Testis (tissue), 3 donors: ENCODE measurements around the gene GPC2. TPM values are rescaled to one million over a fixed set of nuclear protein-coding genes. Genes with fewer than 3 reads are reported as not detected.

Experiments used
- DNase-seq: peaks from one replicate; pipeline ENCODE4 v3.0.0-alpha.2; 2019
- H3K27ac ChIP-seq, 2 donors: fragments of 200-600 bp; sonication (generic); one replicate each; pipeline ENCODE4 v1.5.1; 2019
- H3K27me3 ChIP-seq: fragments of 200-600 bp; sonication (generic); one replicate; pipeline ENCODE4 v1.5.1; 2019
- H3K36me3 ChIP-seq: fragments of 200-600 bp; sonication (generic); one replicate; pipeline ENCODE4 v1.5.1; 2017; ENCODE audit warnings: low read depth; ENCODE audit errors: missing control alignments
- H3K4me1 ChIP-seq: fragments of 200-600 bp; sonication (generic); one replicate; pipeline ENCODE4 v1.5.1; 2019
- H3K4me3 ChIP-seq, 2 donors: fragments of 200-600 bp; sonication (generic); one replicate each; pipeline ENCODE4 v1.5.1; 2017 to 2019
- H3K9me3 ChIP-seq: fragments of 200-600 bp; sonication (generic); one replicate; pipeline ENCODE4 v1.5.1; 2017
- POLR2A ChIP-seq: fragments of 450-650 bp; IDR thresholded peaks from one replicate; pipeline ENCODE4 v1.6.1; 2017; ENCODE audit warnings: antibody characterized with exemption, mild to moderate bottlenecking, moderate library complexity
- WGBS, 2 donors: methylation state at CpG; one replicate each; pipeline ENCODE4 v1.1.5; 2018; 5-methylcytosine and 5-hydroxymethylcytosine counted together
- intact Hi-C: fragments of 100-400 bp; cut with DNase I; formaldehyde crosslinking; loops from one replicate; pipeline ENCODE4 v1.15.1; 2023; ENCODE audit warnings: low total_unique reads
- polyA plus RNA-seq: library from polyadenylated mRNA; stranded (reverse); fragments of 350-450 nt; fragmentation: Illumina TruSeq; extraction: RNeasy Lipid Tissue Mini Kit (QIAGEN cat#74804); gene quantifications from one replicate; pipeline ENCODE4 v1.2.3, GENCODE V29; 2014; ENCODE audit warnings: low read depth, low replicate concordance; ENCODE audit not compliant: insufficient read depth
- total RNA-seq, 2 donors: library from RNA; depleted of rRNA; stranded (reverse); fragments of >200 nt; gene quantifications; one replicate each; pipeline ENCODE4 v1.2.3, GENCODE V29; 2016
- TF ChIP-seq, protein P1 (sequence below), 3 experiments: fragments of 450-650 bp in 2 of 3; fragments of 200-600 bp in 1 of 3; sonication (generic) in 1 of 3; IDR thresholded peaks; one replicate each; pipeline ENCODE4 v1.5.1; 2016 to 2019; ENCODE audit warnings: antibody characterized with exemption in 3 of 3, mild to moderate bottlenecking in 2 of 3, moderate library complexity in 1 of 3

GPC2 gene
- total and polyA plus RNA-seq, 3 donors from 2014 or later, result 12.7 to 20.7 (median 17.7) TPM

- TF ChIP-seq, protein P1, sequence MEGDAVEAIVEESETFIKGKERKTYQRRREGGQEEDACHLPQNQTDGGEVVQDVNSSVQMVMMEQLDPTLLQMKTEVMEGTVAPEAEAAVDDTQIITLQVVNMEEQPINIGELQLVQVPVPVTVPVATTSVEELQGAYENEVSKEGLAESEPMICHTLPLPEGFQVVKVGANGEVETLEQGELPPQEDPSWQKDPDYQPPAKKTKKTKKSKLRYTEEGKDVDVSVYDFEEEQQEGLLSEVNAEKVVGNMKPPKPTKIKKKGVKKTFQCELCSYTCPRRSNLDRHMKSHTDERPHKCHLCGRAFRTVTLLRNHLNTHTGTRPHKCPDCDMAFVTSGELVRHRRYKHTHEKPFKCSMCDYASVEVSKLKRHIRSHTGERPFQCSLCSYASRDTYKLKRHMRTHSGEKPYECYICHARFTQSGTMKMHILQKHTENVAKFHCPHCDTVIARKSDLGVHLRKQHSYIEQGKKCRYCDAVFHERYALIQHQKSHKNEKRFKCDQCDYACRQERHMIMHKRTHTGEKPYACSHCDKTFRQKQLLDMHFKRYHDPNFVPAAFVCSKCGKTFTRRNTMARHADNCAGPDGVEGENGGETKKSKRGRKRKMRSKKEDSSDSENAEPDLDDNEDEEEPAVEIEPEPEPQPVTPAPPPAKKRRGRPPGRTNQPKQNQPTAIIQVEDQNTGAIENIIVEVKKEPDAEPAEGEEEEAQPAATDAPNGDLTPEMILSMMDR (IDR thresholded peaks at IDR 0.05), result no peak
- no peak for TF ChIP-seq POLR2A
- H3K4me1 ChIP-seq, result peaks cover 5% of the 10 kb centered on the region
- H3K27ac ChIP-seq, result no peak overlapping the region
- H3K27me3 ChIP-seq, result no peaks in the 10 kb centered on the region
- intact Hi-C loops, result no loop called here
- H3K4me3 ChIP-seq, result no peak overlapping the region
- 79 to 82% methylated on average over 6 of the region's 6 CpGs for WGBS, 2 donors
- H3K36me3 ChIP-seq, result no peaks in the 10 kb centered on the region
- no peak for DNase-seq
- H3K9me3 ChIP-seq, result no peaks in the 10 kb centered on the region
These were observed 14.1 kb downstream of the GPC2 start for GRCh38 chr7:100163006-100163531.

- Histone ChIP-seq H3K27me3 (no peaks in the 10 kb centered on the region), H3K9me3 (no peaks in the 10 kb centered on the region), H3K4me1 (peaks cover 8% of the 10 kb centered on the region), H3K36me3 (no peaks in the 10 kb centered on the region), H3K27ac (no peak overlapping the region), H3K4me3 (no peak overlapping the region)
- WGBS, 2 donors, result 80 to 82% methylated on average over 4 to 18 of the region's 18 CpGs
- no peak for TF ChIP-seq POLR2A
- intact Hi-C loops, result no loop called here
- DNase-seq, result no peak
These were observed 17.1 kb downstream of the GPC2 start for GRCh38 chr7:100160067-100160466.

DNA sequence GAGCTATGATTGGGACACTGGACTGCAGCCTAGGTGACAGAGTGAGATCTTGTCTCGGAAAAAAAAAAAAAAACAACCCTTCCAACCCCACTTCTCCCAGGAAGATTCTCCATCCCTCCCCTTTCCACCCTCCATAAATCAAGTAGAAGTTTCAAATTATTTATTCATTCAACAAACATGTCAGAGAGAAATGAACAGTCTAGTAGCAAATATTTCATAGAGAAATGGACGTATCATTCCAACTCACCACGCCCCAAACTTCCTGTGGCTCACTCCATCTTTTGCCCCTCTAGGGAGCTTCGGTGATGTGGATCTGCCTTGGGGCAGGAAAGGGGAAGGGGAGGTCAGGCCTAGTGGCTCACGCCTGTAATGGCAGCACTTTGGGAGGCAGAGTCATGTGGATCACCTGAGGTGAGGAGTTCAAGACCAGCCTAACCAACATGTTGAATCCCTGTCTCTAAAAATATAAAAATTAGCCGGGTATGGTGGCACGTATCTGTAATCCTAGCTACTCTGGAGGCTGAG is 18.0 kb downstream of the GPC2 start:
- no peaks in the 10 kb centered on the region for H3K27me3 ChIP-seq
- no peak for DNase-seq
- H3K36me3 ChIP-seq, result no peaks in the 10 kb centered on the region
- WGBS, 2 donors, result 53 to 59% methylated on average over 7 of the region's 7 CpGs
- peaks cover 8% of the 10 kb centered on the region for H3K4me1 ChIP-seq
- intact Hi-C loops, result no loop called here
- peak overlapping the region; percentile 86 to 98 for H3K4me3 ChIP-seq
- peak overlapping the region; percentile 73 to 77 for H3K27ac ChIP-seq
- TF ChIP-seq, protein P1 (IDR thresholded peaks at IDR 0.05), result no peak
- no peak for TF ChIP-seq POLR2A
- H3K9me3 ChIP-seq, result no peaks in the 10 kb centered on the region

DNA sequence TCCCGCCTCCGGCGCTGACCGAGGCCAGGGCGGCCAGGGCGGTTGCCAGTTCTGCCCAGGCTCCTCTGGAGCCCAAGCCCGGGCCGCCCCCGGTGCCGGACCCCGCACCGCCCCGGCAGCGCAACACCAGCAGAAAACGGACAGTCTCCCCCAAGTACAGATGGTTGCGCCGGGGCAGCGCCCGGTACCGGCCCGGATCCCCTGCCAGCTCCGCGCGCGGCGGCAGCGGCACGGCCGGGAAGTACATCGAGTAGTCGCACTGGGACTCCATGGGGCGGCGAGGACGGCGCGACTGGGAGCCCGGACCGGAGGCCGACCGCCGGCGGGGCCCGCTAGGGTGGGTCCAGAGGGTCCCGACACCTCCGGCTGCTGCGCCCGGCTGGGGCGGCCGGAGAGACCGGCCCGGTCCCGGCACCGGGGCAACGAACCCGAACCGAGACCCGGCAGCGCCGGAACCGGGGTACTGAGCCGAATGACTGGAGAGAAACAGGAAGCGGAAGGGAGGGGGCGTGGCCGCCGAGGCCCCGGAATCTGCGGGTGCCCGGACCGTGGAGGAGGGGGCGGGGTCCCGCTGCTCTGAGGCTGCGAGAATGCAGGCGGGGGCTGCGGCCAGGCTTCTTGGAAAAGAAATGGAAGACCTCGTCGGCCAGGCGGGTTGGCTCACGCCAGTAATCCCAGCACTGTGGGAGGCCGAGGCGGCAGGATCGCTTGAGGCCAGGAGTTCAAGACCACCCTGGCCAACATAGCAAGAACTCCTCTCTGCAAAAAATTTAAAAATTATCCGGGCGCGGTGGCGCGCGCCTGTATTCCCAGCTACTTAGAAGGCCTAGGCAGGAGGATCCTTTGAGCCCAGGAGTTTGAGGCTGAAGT is 18.7 kb downstream of the GPC2 start, which contains the start of gene TRAPPC14:
TRAPPC14 (minus strand) TSS at position 495 of the 870 bp plus-strand sequence; CDS start at position 271, 224 bp downstream.
- no peaks in the 10 kb centered on the region for H3K36me3 ChIP-seq
- intact Hi-C loops, result no loop called here
- peak; percentile 98 for DNase-seq
- H3K4me1 ChIP-seq, result peaks cover 8% of the 10 kb centered on the region
- peak within 1 kb of the TSS; percentile 86 to 98 for H3K4me3 ChIP-seq
- no peak for TF ChIP-seq POLR2A
- TF ChIP-seq, protein P1 (IDR thresholded peaks at IDR 0.05), result no peak
- 1% methylated on average over 20 to 87 of the region's 87 CpGs for WGBS, 2 donors
- no peaks in the 10 kb centered on the region for H3K9me3 ChIP-seq
- peak within 1 kb of the TSS; percentile 73 to 77 for H3K27ac ChIP-seq
- no peaks in the 10 kb centered on the region for H3K27me3 ChIP-seq
